WERI-Rb-1 (cell line): ENCODE results near the gene NR6A1.

Experiments
- DNase-seq: peaks from one replicate; pipeline ENCODE4 v3.0.0-alpha.2; 2020
- H3K27ac ChIP-seq: fragments of 250-450 bp; sonication (Bioruptor Pico); 2 replicates; pipeline ENCODE4 v1.5.1; 2020; ENCODE audit warnings: mild to moderate bottlenecking, moderate library complexity
- H3K27me3 ChIP-seq: fragments of 250-450 bp; sonication (Bioruptor Pico); 2 replicates; pipeline ENCODE4 v1.5.1; 2021; ENCODE audit warnings: mild to moderate bottlenecking, low read depth, moderate library complexity; ENCODE audit not compliant: insufficient read depth, severe bottlenecking
- H3K36me3 ChIP-seq: fragments of 250-450 bp; sonication (Bioruptor Pico); 2 replicates; pipeline ENCODE4 v1.5.1; 2020; ENCODE audit warnings: mild to moderate bottlenecking, moderate library complexity
- H3K4me3 ChIP-seq: 2 replicates; pipeline ENCODE4 v1.5.1; 2011; ENCODE audit warnings: low read depth, mild to moderate bottlenecking, control low read depth, low read length
- H3K9me3 ChIP-seq: fragments of 250-450 bp; sonication (Bioruptor Pico); 2 replicates; pipeline ENCODE4 v1.5.1; 2021; ENCODE audit warnings: mild to moderate bottlenecking, moderate library complexity; ENCODE audit not compliant: severe bottlenecking
- TF ChIP-seq, protein P1 (sequence below): IDR thresholded peaks from 2 replicates; pipeline ENCODE4 v1.5.1; 2011; ENCODE audit warnings: low read depth, mild to moderate bottlenecking, control low read depth, inconsistent platforms, low read length

NR6A1 gene

DNA sequence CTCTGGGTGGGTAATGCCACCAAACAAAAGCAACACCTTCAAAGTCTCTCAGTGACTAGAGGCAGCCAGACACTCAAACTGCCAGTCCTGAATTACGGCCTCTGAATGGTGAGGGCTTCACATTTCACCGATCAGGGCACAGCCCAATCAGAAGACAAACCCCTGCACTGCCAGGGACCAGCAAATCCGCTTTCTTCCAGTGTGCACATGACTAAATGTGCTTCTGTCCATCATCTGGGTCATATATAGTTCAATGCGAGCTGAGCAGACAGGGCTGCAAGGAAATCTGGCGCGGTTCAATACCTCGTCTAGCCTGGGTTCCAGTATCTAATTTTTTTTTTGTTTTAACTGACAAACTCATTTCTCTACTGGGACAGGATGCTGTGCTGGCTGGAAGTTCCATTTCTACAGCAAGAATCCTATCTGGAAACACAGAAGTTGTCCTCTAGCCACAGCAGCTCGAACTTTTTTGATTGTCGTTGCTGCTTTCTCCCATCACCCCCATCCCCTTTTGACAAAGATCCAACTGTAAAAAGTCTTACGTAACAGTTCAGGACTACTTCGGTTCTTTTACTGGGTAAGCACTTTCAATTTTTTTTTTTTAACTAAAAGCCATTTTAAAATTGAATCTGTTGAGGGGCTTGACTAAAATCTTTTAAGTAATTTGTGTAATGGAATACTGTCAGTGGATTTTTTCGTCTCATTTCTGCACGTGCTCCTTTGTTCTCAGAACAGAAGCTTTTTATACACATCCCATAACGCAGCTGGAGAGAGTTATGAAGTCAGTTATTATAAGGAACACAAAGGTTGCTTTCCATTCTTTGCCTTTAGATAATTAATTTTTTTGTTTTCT lies 112.7 kb downstream of the NR6A1 start:
- Histone ChIP-seq H3K27me3 (no peaks in the 10 kb centered on the region), H3K27ac (peak overlapping the region; percentile 88), H3K4me3 (peak overlapping the region; percentile 84), H3K9me3 (no peaks in the 10 kb centered on the region), H3K36me3 (no peaks in the 10 kb centered on the region; the same call in 1 of the 2 replicates)
- TF ChIP-seq, protein P1, sequence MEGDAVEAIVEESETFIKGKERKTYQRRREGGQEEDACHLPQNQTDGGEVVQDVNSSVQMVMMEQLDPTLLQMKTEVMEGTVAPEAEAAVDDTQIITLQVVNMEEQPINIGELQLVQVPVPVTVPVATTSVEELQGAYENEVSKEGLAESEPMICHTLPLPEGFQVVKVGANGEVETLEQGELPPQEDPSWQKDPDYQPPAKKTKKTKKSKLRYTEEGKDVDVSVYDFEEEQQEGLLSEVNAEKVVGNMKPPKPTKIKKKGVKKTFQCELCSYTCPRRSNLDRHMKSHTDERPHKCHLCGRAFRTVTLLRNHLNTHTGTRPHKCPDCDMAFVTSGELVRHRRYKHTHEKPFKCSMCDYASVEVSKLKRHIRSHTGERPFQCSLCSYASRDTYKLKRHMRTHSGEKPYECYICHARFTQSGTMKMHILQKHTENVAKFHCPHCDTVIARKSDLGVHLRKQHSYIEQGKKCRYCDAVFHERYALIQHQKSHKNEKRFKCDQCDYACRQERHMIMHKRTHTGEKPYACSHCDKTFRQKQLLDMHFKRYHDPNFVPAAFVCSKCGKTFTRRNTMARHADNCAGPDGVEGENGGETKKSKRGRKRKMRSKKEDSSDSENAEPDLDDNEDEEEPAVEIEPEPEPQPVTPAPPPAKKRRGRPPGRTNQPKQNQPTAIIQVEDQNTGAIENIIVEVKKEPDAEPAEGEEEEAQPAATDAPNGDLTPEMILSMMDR: no peak
- peak; percentile 95 for DNase-seq

DNA sequence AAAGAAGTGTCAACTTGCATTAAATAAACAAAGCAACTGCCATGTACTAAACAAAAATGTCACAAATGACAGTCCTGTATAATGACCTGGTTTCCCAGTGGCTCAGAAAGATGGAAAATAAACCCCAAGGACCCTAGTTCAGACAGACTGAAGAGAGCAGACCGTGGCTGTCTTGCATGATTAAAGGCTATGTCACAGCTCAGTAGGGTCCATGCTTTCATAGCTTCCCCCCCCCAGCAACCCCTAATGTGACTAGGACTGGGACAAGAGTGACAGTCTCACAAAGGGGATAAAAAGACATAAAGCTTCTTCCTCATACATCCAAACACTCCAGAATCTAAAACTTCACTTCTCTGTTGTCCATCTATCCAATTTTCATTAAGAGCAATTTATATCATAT lies 113.6 kb downstream of the NR6A1 start:
- Histone ChIP-seq H3K4me3 (no peak overlapping the region), H3K36me3 (no peaks in the 10 kb centered on the region; the same call in 1 of the 2 replicates), H3K27ac (peak overlapping the region; percentile 88), H3K9me3 (no peaks in the 10 kb centered on the region), H3K27me3 (no peaks in the 10 kb centered on the region)
- TF ChIP-seq, protein P1: no peak
- DNase-seq: no peak

- TF ChIP-seq, protein P1: no peak
- H3K9me3 ChIP-seq: no peaks in the 10 kb centered on the region
- no peaks in the 10 kb centered on the region for H3K27me3 ChIP-seq
- no peaks in the 10 kb centered on the region; the same call in 1 of the 2 replicates for H3K36me3 ChIP-seq
- no peak overlapping the region for H3K4me3 ChIP-seq
- DNase-seq: no peak
- H3K27ac ChIP-seq: no peak overlapping the region
Observed at GRCh38 chr9:124654431-124654830, 116.7 kb downstream of the NR6A1 start.

DNA sequence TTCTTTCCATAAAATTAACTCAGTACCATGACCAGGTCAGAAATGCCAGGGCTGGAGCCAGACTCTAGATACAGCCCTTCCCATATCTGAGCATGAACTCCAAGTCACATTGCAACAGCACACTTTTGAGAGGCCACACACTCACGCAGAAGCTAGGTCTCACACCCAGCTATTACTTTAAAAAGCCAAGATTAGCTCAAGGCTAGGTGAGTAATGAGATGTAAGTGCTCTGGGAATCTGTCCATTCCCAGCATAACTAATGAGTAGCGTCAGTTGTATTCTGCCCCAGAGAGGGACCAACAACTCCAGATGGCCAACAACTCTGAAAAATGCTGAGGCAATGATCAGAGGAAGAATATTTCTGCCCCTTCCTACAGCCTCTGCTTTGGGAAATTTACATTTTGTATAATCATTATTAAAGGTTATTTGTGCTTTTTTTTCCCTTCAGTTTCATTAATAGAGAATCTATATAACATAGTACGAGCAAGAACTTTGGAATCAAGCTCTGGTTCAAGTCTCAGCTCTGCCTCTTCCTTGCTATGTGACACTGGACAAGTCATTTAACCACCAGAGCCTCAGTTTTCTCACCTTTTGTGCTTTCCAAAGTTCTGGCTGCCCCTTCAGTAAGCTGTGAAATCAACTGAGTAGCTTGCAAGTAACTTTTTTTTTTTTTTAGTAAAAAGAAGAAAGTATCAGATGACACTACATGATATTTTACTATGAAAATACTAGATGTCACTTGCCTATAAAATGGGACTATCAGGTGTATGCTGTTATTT lies 118.3 kb downstream of the NR6A1 start:
- TF ChIP-seq, protein P1: no peak
- Histone ChIP-seq H3K27ac (no peak overlapping the region), H3K9me3 (no peaks in the 10 kb centered on the region), H3K4me3 (no peak overlapping the region), H3K36me3 (no peaks in the 10 kb centered on the region; the same call in 1 of the 2 replicates), H3K27me3 (no peaks in the 10 kb centered on the region)
- DNase-seq: no peak

- TF ChIP-seq, protein P1: no peak
- no peak overlapping the region for H3K27ac ChIP-seq
- H3K27me3 ChIP-seq: no peaks in the 10 kb centered on the region
- DNase-seq: no peak
- no peak overlapping the region for H3K4me3 ChIP-seq
- no peaks in the 10 kb centered on the region; the same call in 1 of the 2 replicates for H3K36me3 ChIP-seq
- H3K9me3 ChIP-seq: no peaks in the 10 kb centered on the region
Observed at GRCh38 chr9:124652203-124652602, 118.9 kb downstream of the NR6A1 start.
